NCI-H460 (cell line): ENCODE results near the gene SIPA1L3. TPM values are rescaled to one million over a fixed set of nuclear protein-coding genes. Genes with fewer than 3 reads are reported as not detected.
"Not testable (repeated sequence)": the region's sequence is repeated elsewhere in the genome, so short reads cannot be mapped to it uniquely, and the experiment has no call there.

Experiments
- DNase-seq: peaks from one replicate; pipeline ENCODE4 v3.0.0-alpha.2; 2016; ENCODE audit warnings: low read depth; ENCODE audit errors: extremely low read depth
- total RNA-seq: library from RNA; depleted of rRNA; stranded (reverse); fragments of >200 nt; shearing (Covaris generic); gene quantifications from 2 replicates; pipeline ENCODE4 v1.2.3, GENCODE V29; 2014

The SIPA1L3 gene
- total RNA-seq, 1 experiment from 2014 or later = 3.4 TPM

DNA sequence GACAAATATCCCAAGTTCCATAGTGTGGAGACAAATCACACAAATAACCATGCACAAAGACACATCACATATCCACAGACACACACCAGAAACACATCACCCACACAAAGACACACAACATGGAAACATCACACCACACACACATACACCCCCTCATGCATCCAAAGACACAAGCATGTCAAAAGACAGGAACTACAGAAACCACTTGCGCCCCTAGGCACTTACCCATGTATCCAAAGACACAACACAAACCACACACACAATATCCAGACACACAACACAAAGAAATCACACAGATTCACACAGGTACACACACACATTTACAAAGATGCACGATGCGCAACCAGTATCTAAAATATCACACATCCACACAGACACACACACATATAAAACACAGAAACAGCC, 316.1 kb downstream of the SIPA1L3 start:
- no peak for DNase-seq

DNA sequence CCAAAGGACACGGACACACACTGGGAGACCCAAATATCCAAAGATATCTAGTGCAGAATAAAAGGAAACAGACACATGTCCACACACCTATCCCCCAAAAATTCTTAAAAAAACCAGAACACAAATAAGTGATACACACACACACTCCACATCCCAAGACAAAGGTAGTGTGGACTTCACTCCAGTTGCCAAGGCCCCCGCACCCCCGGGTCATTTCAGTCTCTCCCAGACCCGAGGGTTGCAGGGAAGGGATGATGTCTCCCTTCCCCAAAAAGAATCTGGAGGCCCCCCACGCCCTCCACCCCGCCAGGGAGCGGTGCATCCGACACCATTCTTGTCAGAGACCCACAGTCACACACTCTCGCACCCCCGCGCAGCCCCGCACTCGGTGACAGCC, 316.6 kb downstream of the SIPA1L3 start:
- DNase-seq = no peak

GRCh38 chr19:38224014-38224862, 317.2 kb downstream of the SIPA1L3 start, which contains the start of gene DPF1:
Gene DPF1 (minus strand): TSS chr19:38224222. CDS start chr19:38224142, 80 bp downstream.
- DNase-seq = peak; percentile 34

DNA sequence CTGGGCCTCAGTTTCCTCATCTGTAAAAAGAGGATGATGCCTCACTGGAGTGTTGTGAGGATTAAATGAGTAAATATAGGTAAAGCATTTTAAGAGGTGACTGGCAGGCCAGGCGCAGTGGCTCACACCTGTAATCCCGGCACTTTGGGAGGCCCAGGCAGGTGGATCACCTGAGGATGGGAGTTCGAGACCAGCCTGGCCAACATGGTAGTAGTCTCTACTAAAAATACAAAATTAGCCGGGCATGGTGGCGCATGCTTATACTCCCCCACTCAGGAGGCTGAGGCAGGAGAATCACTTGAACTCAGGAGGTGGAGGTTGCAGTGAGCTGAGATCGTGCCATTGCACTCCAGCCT, 317.8 kb downstream of the SIPA1L3 start:
- not testable (repeated sequence) for DNase-seq

- DNase-seq = no peak
These were observed 320.4 kb downstream of the SIPA1L3 start for GRCh38 chr19:38227287-38228004.

- no peak for DNase-seq
These were observed 321.0 kb downstream of the SIPA1L3 start for GRCh38 chr19:38228005-38228377.

GRCh38 chr19:38228491-38229439, 321.8 kb downstream of the SIPA1L3 start:
- no peak for DNase-seq

DNA sequence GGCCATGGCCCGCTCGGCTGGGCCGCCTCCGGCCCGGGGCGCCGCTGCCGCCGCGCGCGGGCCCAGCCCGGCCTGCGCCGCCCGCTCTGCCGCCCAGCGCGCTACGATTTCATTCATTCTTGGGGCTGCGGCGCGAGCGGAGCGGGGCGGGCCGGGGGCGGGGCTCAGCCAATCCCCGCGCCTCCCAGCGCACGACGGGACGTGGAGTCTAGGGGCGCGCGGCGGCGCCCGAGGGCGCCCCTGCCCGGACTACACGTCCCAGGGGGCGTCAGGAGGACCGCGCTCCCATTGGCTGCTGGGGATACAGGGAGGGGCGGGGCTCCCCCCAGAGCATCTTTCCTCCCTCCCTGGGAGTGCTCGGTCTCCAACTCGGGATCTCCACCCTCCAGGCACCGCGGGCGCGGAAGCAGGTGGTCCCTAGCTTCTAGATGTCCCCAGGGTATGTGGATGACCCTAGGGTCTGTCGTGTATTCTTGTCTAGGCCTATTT, 322.6 kb downstream of the SIPA1L3 start:
- DNase-seq = peak; percentile 53

GRCh38 chr19:38230506-38231133, 323.6 kb downstream of the SIPA1L3 start:
- not testable (repeated sequence) for DNase-seq

DNA sequence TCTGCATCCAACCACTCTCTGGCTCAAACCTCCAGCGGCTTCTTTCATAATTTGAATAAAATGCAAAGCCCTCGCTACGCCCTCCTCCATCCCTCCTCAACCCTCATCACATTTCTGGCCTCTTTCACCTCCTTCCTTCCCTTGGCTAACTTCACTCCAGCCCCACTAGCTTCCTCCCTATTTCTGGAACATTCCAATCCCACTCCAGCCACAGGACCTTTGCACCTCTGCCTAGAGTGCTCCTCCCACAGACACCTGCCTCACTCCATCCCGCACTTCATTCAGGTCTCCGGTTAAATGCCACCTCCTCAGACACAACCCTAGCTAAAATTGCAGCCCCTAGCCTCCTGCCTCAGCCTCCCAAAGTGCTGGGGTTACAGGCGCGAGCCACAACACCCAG, 324.9 kb downstream of the SIPA1L3 start:
- no peak for DNase-seq

DNA sequence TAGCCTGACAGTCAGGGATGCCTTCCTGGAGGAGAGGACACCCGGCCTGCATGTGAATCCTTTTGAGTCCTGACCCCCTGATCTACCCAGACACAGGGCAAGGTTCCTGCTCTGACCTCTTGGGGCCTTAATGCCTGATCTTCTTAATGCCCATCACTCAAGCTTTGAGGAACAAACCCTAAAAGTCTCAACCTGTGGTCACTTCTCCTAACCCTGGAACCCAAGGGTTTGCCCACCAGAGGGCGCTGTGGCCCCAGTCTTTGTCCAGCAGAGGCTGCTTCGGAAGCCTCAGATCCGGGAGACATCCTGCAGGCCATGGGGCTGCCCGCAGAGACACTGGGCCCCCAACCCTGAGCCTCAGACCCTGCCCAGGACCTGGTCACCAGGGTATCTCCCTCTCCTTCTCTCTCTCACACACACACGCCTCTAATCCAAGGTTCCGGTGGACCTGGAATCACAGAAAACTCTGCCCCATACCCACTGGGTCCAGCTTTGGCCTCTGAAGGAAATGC, 326.8 kb downstream of the SIPA1L3 start:
- DNase-seq = peak; percentile 69

DNA sequence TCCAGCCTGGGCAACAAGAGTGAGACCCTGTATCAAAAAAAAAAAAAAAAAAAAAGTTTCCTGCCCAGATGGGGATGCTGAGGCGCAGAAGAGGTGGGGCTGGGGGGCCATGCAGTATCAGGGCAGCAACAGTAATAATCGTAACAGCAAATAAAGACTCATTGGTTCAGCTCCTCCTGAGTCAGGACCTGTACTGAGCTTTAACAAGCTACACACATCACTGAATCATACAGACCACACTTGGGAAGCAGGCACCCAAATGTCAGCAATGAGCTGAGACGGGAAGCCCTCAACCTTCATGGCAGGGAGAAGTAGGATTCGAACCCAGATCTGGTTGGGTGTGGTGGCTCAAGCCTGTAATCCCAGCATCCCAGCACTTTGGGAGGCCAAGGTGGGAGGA, 327.6 kb downstream of the SIPA1L3 start:
- no peak for DNase-seq

- no peak for DNase-seq
These were observed 332.8 kb downstream of the SIPA1L3 start for GRCh38 chr19:38239816-38240215.

DNA sequence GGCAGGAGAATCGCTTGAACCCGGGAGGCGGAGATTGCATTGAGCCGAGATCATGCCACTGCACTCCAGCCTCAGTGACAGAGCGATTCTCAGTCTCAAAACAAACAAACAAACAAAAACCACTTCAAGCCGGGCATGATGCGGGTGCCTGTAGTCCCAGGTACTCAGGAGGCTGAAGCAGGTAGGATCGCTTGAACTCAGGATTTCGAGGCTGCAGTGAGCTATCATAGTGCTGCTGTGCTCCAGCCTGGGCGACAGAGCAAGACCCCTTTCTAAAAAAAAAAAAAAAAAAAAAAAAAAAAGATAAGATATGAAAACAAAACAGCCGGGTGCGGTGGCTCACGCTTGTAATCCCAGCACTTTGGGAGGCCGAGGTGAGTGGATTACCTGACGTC, 336.3 kb downstream of the SIPA1L3 start:
- no peak for DNase-seq

GRCh38 chr19:38245826-38246498, 339.0 kb downstream of the SIPA1L3 start:
- DNase-seq = no peak

- no peak for DNase-seq
These were observed 340.1 kb downstream of the SIPA1L3 start for GRCh38 chr19:38247126-38247525.

- no peak for DNase-seq
These were observed 340.8 kb downstream of the SIPA1L3 start for GRCh38 chr19:38247734-38248268.

DNA sequence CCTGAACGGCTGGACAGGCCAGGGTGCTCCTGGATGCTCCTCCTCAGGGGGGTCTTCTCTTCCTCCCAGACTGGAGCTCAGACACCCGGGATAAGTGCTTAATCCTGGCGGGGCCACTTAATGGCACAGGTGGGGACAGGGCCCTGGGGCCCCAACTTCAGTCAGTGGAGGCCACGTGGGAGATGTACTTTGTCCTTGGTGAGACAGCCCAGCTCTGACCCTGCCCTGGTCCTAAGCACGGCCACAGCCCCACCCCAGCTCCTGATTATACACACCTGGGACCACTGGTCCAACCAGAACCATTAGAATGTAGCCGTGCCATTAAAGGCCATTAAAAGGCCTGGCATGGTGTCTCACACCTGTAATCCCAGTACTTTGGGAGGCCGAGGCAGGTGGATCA, 341.4 kb downstream of the SIPA1L3 start:
- DNase-seq = no peak

GRCh38 chr19:38250428-38250820, 343.4 kb downstream of the SIPA1L3 start:
- DNase-seq = no peak
